ENCODE measurements around the gene TBL1X.
A peak's percentile ranks its signal among the peaks of the same experiment; 100 is the strongest.

Gene TBL1X

DNA sequence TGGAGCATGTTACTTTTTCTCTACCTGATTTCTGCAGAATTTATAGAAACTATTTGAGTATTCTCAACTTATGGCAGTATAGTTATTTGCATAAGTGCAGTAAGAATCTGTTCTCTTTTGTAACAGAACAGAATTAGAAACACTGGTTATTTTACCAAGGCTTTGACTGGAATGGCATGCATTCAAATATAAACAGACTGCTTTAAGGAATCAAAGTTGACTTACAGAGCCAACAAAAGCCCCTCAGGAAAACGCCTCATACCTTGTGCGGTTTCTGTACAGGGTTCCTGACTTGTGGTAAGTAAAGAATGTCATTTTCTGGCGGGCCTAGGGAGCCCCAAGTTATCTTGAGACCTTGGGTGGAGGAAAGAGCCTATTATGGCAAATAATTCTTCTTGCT, 203.7 kb downstream of the TBL1X start:
- DNase-seq (ENCODE audit: low spot score) = no peak

DNA sequence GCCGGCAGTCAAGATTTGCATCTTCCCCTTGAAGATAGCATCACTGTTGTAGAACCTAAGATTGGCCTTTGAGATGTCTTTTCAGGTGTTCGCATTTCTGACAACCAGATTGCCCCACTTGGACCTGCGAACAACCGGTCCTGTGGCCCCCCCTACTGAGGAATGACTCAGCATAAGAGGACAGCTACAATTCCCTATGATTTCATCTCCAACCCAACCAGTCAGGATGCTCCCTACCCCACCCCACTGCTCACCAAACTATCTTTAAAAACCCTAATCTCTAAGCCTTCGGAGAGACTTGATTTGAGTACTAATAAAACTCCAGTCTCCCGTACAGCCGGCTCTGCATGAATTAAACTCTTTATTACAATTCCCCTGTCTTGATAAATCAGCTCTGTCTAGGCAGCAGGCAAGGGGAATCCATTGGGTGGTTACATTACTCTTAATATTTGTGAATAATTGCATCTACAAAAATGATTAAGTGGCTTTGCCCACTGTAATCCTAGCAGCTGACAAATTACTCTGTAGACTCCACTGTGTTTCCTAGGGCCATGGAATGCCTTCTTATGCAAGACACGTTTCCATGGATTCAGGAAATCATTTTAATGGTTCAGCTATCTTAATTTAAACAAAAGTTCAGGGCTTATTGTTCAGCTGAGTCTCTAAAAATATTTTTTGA, 205.4 kb downstream of the TBL1X start:
- DNase-seq (ENCODE audit: low spot score) = no peak

- no peak for DNase-seq (ENCODE audit: low spot score)
These were observed 207.1 kb downstream of the TBL1X start for GRCh38 chrX:9671998-9672397.

DNA sequence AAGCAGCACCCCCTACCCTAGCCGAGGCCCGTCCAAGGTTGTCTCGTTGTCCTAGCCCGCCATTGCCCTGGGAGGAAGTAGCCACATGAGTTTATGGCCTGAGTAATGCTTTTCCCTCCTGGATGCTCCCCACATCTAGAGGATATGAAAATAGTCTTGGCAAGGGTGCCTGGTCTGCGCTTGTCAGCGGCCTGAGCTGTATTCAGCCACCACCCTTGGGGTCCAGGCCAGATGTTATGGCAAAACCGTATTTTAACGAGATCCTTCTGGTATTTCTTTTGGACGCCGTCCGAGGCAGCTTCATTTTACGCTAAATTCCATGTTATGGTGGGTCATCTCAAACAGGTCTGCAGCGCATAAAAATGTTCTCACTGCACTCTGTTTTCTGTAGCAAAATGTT, 211.4 kb downstream of the TBL1X start:
- DNase-seq (ENCODE audit: low spot score) = no peak

GRCh38 chrX:9676738-9677097, 211.9 kb downstream of the TBL1X start:
- no peak for DNase-seq (ENCODE audit: low spot score)

- DNase-seq (ENCODE audit: low spot score) = peak; percentile 18
These were observed 212.4 kb downstream of the TBL1X start for GRCh38 chrX:9677098-9677739.

DNA sequence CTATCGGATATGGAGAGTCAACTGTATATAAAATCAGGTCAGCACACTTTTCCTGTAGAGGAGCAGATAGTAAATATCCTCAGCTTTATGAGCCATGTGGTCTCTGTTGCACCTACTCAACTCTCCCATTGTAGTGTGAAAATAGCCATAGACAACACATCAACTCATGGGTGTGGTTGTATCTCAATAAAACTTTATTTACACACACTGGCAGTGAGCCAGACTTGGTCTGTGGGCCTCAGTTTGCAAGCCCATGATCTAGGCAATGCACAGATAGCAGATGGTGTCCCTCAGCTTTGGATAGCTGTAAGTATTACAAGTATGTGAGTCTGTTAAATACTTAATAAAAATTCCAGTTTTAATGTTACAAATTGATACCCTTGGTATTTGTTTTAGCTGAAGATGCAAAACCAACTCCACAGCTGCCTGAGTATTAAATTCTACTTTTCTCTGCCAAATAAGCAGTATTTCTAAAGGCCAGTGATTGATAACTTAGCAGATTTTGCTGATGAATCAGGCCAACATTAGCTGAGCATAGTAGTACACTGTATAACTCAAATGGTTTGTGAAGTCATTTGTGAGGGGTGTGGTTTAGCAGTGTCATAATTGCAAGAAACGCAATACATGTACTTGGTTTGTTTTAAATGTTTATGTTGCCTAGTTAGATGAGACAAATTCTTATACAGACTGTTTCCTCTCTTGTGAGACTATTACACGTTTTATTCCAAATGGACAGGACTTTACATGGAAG, 213.5 kb downstream of the TBL1X start:
- DNase-seq (ENCODE audit: low spot score) = no peak

- no peak for DNase-seq (ENCODE audit: low spot score)
These were observed 216.2 kb downstream of the TBL1X start for GRCh38 chrX:9681011-9681410.

- DNase-seq (ENCODE audit: low spot score) = no peak
These were observed 216.6 kb downstream of the TBL1X start for GRCh38 chrX:9681422-9681821.

- DNase-seq (ENCODE audit: low spot score) = no peak
These were observed 217.6 kb downstream of the TBL1X start for GRCh38 chrX:9682456-9682855.

GRCh38 chrX:9682861-9683260, 218.0 kb downstream of the TBL1X start:
- DNase-seq (ENCODE audit: low spot score) = no peak

DNA sequence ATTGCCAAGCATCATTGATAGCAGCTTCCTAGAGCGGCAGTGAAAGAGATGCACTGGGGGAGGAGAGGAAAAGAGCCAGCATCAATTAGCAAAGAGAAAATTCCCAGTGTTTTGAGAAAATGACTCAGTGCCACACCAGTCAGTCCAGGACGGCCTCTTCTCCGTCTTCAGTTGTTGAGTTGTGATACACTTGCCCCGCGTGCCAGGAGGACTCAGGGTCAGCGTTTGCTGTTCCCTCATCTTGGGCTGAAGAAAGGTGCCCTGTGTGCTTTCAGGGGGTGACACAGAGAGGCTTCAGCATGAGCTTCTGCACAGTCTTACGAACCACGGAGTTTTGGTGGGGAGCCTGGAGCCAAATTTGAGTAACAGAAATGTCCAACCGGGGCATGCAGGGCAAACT, 218.5 kb downstream of the TBL1X start:
- no peak for DNase-seq (ENCODE audit: low spot score)

DNA sequence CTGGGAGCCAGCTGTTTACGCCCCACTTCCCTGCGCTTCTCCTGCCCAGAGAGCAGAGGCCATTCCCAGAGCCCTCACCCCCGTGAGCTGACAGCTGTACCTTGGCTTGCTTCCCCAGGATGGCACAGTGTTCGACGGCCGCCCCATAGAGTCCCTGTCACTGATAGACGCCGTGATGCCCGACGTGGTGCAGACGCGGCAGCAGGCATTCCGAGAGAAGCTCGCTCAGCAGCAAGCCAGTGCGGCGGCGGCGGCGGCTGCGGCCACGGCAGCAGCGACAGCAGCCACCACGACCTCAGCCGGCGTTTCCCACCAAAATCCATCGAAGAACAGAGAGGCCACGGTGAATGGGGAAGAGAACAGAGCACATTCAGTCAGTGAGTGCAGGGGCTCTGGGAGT, 223.0 kb downstream of the TBL1X start:
- DNase-seq (ENCODE audit: low spot score) = no peak

DNA sequence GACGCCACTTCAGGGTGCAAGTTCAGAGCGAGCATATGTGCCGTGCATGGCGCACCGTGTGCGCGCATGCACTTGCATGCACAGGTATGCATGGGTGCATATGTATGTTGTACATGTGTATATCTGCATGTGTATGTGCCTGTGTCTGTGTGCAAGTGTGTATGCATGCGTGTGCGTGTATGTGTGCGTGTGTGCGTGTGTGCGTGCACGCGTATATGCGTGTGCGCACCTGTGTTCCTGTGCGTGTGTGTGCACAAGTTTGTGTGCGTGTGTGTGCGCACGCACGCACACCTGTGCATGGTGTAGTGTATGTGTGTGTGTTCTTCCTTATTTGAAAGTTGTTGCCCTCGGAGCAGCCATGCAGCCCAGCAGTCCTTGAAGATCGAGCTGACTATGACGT, 224.0 kb downstream of the TBL1X start:
- no peak for DNase-seq (ENCODE audit: low spot score)

DNA sequence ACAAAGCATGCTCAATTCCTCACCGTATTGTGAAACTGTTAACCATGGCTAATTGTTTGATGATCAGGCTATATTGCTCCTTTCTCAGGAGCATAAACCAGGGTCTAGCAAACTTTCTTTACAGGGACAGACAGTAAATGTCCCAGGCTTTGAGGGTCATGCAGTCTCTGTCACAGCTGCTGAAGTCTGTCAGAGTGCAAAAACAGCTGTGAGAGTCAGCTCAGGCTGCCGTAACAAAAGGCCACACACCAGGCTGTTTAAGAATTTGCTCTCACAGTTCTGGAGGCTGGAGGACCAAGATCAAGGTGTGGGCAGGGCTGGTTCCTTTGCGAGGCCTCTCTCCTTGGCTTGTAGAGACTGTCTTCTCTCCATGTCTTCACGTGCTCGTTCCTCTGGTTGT, 225.2 kb downstream of the TBL1X start:
- DNase-seq (ENCODE audit: low spot score) = no peak

- DNase-seq (ENCODE audit: low spot score) = no peak
These were observed 228.6 kb downstream of the TBL1X start for GRCh38 chrX:9693307-9694001.

GRCh38 chrX:9698576-9698975, 233.7 kb downstream of the TBL1X start:
- DNase-seq (ENCODE audit: low spot score) = no peak

- DNase-seq (ENCODE audit: low spot score) = no peak
These were observed 235.7 kb downstream of the TBL1X start for GRCh38 chrX:9700555-9700954.

DNA sequence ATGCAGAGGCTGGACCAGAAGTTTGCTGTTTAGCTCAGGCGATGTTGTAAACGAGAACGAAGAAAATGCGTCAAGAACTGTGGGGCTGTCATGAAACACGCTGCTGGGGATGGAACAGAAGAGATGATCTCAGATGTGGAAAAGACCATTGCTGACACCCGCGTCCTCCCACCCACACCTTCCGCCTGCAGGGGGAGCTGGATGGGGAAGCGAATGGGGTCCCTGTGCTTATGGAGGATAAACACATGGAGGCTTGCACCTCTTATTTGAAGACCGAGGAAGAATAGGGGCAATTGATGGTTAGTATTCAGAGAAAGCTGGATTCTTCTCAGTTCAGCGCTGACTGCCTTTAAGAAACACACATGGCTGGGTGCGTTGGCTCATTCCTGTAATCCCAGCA, 236.9 kb downstream of the TBL1X start:
- no peak for DNase-seq (ENCODE audit: low spot score)

DNA sequence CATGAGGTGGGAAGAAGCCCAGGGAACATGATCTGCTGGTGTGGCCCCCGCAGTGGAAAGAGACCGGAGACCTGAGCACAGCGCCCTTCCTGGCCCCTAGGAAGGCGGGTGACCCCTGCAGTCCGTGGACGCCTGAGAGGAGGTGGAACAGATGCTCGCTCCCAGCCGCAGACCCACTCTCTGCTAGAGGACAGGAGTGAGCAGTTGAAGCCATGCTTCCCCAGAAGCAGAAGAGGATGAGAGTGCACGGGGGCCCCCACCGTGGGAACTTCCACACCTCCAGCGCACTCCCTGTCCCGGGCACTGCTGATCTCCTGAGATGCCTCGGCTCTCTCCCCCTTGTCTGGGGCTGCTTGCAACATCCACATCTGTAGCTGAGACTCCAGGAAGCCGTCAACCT, 238.5 kb downstream of the TBL1X start:
- DNase-seq (ENCODE audit: low spot score) = no peak

GRCh38 chrX:9704876-9705465, 240.1 kb downstream of the TBL1X start:
- no peak for DNase-seq (ENCODE audit: low spot score)

DNA sequence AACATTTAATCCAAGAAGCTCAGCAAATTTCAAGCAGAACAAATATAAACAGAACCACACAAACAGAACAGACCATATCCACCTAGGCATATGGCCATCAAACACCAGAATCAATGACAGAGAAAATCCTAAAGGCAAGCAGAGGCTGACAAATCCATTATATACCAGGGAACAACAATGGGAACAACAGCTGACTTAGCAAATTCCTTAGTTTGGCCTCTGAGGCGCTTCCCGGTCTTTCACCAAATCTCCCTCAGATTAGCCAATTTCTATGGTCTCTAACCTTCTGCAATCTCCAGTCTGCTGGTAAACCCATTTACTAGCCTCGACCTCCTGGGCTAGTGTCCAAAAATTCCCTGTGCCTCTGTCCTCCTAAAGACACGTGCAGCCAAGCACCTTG, 241.6 kb downstream of the TBL1X start:
- DNase-seq (ENCODE audit: low spot score) = no peak
